Activated CD8-positive, alpha-beta memory T cell treated with anti-CD3 and anti-CD28 coated beads for 24 hours (primary cell): Measurements from ENCODE around the gene SBNO2.

ENCODE experiments used
- DNase-seq: peaks from one replicate; pipeline ENCODE4 v3.0.0-alpha.2; 2020

SBNO2 gene

GRCh38 chr19:1103708-1104310 lies 70.3 kb downstream of the SBNO2 start, which contains the start of gene GPX4:
Gene GPX4, plus strand, starts transcription at chr19:1103994. Its CDS starts 50 bp downstream, at chr19:1104044.
- peak; percentile 98 for DNase-seq

DNA sequence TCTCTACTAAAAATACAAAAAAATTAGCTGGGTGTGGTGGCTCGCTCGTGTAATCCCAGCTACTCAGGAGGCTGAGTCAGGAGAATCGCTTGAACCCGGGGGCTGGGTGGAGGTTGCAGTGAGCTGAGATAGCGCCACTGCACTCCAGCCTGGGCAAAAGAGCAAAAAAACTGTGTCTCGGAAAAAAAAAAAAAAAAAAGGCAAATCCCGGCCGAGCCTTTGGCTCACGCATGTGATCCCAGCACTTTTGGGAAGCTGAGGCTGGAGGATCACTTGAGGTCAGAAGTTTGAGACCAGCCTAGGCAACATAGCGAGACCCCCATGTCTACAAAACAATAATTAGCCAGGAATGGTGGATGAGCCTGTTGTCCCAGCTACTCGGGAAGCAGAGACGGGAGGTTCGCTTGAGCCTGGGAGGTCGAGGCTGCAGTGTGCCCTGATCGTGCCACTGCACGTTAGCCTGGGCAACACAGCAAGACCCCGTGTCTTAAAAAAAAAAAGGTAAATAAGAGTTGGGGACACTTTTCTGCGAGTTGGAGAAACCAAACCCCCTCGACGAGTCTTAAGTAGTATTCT lies 70.8 kb downstream of the SBNO2 start:
- no peak for DNase-seq

DNA sequence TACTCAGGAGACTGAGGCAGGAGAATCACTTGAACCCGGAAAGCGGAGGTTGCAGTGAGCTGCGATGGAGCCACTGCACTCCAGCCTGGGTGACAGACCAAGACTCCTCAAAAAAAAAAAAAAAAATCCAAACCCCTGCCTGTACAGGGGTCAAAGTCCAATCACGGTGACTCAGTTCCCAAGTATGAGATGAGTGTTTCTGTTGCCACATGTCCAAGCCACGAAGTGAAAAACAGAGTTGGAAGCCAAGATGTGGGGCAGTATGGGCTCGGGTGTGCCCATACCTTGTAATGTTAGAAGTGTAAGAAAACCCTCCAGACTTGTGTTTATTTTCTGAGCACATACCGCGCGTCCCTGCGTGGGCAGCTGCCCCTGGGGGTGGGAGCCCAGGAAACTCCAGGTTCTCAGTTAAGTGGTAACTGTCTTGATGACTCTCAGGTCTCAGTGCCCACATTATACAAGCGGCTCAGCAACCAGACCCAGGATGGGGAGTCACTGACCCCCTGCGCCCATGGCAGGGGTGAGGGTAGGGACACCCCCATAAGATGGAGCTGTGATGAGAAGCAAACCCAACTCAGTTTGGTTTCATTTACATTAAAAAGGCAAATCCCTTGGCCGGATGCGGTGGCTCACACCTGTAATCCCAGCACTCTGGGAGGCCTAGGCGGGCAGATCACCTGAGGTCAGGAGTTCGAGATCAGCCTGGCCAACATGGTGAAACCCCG lies 71.5 kb downstream of the SBNO2 start:
- peak; percentile 83 for DNase-seq

- DNase-seq = no peak
These were observed 72.8 kb downstream of the SBNO2 start for GRCh38 chr19:1101337-1101698.

DNA sequence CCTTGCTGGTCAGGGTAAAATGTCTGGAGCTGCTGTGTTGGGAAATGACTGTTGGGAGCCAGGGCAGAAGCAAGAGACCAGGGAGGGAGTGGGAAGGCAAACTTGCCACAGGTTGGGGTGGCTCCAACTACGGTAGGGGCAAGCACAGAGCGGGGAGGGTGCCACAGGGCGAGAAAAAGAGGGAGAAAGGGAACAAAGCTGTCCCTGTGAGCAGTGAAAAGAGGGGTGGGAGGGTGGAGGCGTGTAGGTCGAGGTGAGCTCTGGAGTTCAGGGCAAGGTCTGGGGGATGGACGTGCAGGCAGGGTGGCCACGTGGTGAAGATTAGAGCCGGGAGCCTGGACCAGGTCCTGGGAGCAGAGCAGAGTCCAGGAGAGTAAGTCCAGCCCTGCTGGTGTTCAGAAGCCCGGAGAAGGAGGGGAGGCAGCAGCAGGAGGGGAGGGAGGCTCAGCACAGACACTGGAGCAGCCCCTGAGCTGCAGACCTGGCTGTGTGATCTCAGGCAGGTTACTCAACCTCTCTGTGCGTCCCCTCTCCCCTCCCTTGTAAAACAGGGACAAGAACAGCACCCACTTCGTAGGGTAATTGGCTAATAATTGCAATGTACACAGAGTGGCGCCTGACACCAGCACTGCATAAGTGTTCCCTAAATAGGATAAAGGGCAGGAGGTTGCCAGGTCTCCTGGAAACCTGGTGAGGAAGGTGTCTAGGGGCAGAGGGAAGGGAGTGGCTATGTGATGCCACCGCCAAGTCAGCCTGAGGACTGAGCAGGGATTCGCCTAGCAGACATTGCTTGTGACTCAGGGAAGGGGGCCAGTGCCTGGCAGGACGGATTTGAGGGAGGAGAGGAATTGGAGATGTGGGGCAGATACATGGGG lies 75.7 kb downstream of the SBNO2 start:
- DNase-seq = no peak

DNA sequence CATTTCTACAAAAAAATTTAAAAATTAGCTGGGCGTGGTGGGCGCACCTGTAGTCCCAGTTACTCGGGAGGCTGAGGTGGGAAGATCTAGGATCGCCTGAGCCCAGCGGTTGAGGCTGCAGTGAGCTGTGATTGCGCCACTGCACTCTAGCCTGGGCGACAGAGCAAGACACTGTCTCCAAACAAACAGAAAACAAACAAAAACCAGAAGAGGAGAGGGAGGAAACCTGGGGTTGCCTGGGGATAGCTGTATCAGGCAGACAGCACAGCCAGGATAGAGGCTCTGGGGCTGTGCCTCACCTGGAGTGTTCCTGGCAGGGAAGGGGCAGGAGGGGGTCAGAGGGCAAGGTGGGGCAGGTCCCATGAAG lies 76.3 kb downstream of the SBNO2 start:
- no peak for DNase-seq

DNA sequence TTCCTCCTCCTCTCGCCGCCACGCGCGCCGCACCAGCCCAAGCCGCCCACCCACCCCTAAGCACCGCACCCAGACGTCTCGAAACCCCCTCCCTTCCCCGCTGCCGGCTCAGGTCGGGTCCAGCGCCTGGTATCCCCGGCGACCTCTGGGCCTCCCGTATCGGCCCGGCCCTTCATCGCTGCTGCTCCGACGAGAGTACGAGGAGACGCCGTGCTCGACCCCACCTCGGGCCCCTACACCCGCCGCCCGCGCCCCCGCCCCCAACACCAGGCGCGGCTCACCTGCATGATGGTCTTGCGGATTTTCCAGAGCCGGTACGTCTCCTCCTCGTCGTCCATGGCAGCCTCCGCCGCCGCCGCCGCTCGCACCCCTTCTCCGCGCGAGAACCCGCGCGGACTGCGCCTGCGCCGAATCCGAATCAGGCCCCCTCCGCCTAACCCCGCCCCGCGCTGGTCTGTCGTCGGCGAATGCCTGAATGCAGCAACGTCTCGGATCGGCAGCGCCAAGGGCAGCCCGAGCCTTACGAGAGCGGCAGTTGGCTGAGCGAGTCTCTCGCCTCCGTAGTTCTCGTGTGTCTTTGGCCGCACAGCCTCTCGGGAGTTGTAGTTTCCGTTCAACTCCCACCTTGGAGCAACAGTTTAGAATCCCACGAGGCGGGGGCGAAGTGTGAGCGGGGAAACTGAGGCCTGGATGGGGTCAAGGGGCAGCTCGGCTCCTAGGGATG lies 78.9 kb downstream of the SBNO2 start, which contains the start of gene POLR2E:
POLR2E (minus strand) TSS at position 398 of the 724 bp plus-strand sequence; CDS start at position 338, 60 bp downstream.
- DNase-seq = peak; percentile 100

DNA sequence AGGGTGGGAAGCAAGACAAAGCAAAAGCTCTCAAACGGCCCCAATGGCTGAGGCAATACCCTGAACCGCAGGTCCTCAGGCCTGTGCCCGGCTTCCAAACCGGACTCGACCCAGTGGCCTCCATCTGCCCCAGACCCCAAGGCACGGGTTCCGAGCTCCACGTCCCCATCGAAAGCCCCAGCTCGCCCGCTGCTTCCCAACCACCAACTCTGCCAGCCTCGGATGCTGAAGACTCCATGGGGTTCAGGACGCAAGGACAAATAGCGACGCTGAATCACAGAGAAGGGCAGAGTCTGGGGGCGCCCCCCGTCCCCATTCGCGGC lies 79.5 kb downstream of the SBNO2 start:
- no peak for DNase-seq

DNA sequence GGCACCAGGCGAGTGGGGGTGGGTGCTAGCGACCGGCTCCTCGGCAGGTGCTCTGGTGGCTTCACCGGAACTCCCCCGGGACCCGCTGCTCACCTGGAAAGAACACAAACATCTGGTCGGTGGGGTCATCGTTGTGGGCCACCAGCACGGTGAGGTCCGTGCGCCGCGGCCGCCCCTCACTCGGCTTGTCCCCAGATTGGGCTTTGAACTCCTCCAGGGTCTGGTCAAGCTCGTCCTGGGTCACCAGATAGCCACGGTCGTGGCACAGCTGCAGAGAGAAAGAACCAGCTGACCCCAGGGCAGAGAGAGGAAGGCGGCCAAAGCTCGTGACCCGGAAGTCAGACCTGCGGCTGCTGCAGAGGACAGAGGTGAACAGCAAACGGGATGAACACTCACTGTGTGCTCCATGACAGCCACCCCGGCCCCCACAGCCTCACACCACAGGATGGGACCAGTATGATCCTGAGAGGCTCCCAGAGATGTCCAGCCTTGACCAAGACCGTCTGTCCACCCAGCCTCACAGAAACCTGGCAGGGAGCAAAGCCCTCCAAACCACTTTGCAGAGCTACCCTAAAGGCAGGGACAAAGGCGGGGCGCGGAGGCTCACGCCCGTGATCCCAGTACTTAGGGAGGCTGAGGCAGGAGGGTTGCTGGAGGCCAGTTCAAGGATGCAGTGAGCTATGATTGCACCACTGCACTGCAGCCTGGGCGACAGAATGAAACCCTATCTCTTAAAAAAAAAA lies 80.1 kb downstream of the SBNO2 start:
- DNase-seq = no peak

DNA sequence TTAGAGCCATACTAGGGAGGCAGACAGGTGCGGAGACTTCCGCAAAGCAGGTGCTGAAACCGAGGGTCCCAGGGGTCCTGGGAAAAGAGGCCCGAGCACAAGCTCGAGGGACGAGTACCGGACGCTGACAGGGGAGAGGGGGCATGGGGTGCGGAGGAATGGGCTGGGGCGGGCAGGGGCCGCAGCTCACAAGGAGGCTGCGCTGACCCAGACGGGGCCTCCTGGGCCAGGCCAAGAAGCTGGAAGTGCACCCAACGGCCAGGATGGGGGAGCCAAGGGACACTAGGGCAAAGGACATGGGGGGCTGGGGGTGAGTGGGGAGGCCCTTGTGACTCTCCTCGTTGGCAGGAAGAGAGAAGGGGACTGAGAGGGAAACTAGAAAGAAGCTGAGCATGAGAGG lies 80.7 kb downstream of the SBNO2 start:
- no peak for DNase-seq

DNA sequence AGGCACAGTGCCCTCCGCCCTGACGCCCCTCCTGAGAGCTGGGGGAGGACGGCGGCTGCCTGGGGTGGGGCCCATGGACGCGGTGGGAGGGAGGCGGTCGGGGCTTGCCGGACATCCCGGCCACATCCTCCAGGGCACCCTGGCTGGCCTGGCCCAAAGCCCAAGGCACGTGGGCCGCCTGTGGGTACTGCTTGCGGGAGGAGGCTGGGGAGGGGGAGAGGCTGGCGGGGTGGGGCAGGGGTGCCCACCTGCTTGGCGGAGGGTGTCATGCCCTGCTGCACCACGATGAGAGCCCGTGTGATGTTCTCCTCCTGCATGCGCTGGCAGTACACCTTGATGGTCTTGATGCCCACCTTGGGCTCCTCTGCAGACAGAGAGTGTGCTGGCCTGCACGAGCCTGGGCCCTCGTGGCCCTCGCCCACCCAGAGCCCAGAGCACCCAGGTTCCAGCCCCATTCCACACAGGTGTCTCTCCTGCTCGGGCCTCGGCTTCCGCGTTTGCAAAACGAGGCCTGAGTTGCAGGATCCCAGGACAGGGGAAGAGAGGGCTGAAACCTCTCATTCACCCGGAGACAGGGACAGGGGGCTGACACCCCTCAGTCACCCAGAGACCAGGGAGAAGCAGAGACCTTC lies 82.4 kb downstream of the SBNO2 start:
- DNase-seq = no peak

- peak; percentile 80 for DNase-seq
These were observed 83.1 kb downstream of the SBNO2 start for GRCh38 chr19:1090731-1091543.

GRCh38 chr19:1089891-1090290 lies 84.2 kb downstream of the SBNO2 start:
- DNase-seq = peak; percentile 77

GRCh38 chr19:1089126-1089771 lies 84.8 kb downstream of the SBNO2 start:
- DNase-seq = no peak

DNA sequence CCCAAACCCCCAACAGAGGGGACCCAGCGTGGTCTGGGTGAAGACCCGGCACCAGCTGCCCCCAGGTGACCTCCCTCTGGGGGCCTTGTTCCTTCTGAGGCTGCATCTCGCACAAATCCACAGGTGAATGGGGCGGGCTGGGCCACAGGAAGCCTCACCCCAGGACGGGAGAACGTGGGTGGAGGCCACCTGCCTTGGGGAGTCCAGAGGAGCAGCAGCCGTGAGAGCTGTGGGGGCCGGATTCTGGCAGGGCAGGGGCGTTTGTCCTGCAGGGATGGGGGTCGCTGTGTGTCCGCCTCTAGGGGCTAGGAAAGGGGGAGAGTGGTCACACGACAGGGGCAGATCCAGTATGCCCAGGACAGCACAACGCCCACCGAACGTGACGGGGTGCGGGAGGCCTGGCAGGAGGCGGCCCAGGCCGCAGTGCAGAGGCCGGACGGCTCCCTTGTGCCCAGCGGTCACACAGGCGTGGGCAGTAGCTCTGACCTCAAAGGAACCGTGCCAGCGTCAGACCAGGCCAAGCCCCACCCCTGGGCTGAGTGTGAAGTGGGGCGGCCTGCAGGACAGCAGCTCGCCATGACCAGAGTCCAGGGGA lies 85.6 kb downstream of the SBNO2 start:
- DNase-seq = no peak

DNA sequence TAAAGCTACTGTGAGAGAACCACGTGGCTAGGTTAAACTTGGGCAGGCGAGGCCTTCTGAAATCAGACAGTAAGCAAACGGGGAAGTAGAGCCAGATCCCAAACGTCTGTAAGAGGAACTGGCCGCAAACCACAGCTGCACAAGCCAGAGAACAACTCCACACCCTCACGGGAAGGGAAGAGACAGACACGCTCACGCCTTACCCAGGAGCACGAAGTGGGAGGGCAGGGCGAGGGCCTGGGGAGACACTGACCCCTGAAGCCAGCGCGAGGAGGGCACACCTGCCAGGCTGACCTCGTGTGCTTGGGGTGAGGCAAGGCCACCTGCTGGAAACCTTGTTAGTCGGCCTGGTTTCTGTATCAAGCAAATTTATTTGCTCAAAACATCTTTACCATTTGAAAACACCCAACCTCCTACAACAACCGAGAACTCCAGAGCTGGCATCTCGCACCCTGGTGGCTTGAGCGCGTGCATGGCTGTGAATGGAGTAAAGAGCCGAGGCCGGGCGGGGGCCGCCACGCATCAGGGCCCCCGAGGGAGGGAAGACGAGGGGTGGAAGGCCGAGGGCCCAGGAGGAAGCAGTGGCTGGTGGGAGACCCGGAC lies 86.2 kb downstream of the SBNO2 start:
- DNase-seq = no peak

- DNase-seq = no peak
These were observed 87.5 kb downstream of the SBNO2 start for GRCh38 chr19:1086613-1087012.

DNA sequence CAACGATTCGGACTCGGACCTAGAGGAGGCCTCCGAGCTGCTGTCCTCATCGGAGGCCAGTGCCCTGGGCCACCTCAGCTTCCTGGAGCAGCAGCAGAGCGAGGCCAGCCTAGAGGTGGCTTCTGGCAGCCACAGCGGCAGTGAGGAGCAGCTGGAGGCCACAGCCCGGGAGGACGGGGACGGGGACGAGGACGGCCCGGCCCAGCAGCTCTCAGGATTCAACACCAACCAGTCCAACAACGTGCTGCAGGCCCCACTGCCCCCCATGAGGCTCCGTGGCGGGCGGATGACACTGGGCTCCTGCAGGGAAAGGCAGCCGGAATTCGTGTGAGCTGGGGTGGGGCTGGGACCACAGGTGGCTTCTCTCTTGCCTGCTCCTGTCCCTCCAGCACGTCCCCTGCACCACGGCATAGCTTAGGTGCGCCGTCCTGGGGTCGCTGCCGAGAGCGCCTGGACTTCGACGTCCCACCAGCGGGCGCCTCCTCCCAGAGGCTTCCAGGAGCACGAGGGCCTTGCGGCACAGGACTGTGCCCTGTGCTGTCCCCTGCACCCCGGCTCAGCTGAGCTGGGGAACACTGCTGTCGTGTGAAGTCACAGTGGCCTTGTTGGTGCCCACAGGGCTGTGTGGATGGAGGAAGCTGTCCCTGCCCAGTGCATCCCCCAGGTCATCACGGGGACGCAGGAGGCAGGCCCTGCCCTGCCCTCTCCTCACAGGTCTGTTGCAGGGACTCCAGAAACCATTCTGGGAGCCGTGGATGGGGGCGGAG lies 88.2 kb downstream of the SBNO2 start:
- no peak for DNase-seq
